ES-I3 (cell line): ENCODE data around the gene CYP3A4.
"Not testable (repeated sequence)": the region's sequence is repeated elsewhere in the genome, so short reads cannot be mapped to it uniquely, and the experiment has no call there.

ENCODE experiments used
- H3K36me3 ChIP-seq: 2 replicates; pipeline ENCODE4 v1.6.1; 2013; ENCODE audit warnings: mild to moderate bottlenecking, low read length, control low read depth, moderate library complexity; ENCODE audit not compliant: insufficient read depth
- H3K4me1 ChIP-seq: 2 replicates; pipeline ENCODE4 v1.6.1; 2013; ENCODE audit warnings: mild to moderate bottlenecking, control low read depth, low read length; ENCODE audit not compliant: insufficient read depth
- H3K9ac ChIP-seq: 2 replicates; pipeline ENCODE4 v1.6.1; 2013; ENCODE audit warnings: low read depth, mild to moderate bottlenecking, low read length, moderate library complexity
- H3K9me3 ChIP-seq: 2 replicates; pipeline ENCODE4 v1.6.1; 2013; ENCODE audit warnings: mild to moderate bottlenecking, low read length, moderate library complexity; ENCODE audit not compliant: control insufficient read depth, insufficient read depth

Gene CYP3A4

DNA sequence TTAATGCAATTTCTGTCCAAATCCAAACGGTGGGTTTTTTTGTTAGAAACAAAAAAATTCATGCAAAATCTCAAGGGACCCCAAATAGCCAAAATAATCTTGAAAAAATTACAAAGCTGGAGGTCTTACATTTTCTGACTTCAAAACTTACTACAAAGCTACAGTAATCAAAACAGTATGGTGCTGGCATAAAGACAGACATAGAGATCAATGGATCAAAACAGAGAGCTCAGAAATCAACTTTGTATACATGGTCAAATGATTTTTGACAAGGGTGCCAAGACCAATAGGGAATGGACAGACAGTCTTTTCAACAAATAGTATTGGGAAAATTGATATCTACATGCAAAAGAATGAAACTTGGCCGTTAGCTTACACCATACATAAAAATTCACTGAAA is 21.7 kb upstream of the CYP3A4 start:
- Histone ChIP-seq H3K9ac (no peak overlapping the region), H3K36me3 (no peaks in the 10 kb centered on the region), H3K4me1 (no peaks in the 10 kb centered on the region), H3K9me3 (peaks cover 14% of the 10 kb centered on the region)

DNA sequence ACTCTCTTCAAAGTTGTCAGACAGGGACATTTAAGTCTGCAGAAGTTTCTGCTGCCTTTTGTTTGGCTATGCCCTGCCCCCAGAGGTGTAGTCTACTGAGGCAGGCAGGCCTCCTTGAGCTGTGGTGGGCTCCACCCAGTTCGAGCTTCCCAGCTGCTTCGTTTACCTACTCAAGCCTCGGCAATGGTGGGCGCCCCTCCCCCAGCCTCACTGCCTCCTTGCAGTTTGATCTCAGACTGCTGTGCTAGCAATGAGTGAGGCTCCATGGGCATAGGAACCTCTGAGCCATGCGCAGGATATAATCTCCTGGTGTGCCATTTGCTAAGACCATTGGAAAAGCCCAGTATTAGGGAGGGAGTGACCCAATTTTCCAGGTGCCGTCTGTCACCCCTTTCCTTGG is 19.1 kb upstream of the CYP3A4 start:
- peaks cover 14% of the 10 kb centered on the region for H3K9me3 ChIP-seq
- not testable (repeated sequence) for H3K36me3 ChIP-seq, H3K4me1 ChIP-seq

DNA sequence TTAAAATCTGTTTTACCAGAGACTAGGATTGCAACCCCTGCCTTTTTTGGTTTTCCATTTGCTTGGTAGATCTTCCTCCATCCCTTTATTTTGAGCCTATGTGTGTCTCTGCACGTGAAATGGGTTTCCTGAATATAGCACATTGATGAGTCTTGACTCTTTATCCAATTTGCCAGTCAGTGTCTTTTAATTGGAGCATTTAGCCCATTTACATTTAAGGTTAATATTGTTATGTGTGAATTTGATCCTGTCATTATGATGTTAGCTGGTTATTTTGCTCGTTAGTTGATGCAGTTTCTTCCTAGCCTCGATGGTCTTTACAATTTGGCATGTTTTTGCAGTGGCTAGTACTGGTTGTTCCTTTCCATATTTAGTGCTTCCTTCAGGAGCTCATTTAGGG is 17.4 kb upstream of the CYP3A4 start:
- not testable (repeated sequence) for H3K9me3 ChIP-seq, H3K9ac ChIP-seq, H3K4me1 ChIP-seq, H3K36me3 ChIP-seq

More for the DNA sequence above, 19.1 kb upstream of the CYP3A4 start:
- not testable (repeated sequence) for H3K9ac ChIP-seq

DNA sequence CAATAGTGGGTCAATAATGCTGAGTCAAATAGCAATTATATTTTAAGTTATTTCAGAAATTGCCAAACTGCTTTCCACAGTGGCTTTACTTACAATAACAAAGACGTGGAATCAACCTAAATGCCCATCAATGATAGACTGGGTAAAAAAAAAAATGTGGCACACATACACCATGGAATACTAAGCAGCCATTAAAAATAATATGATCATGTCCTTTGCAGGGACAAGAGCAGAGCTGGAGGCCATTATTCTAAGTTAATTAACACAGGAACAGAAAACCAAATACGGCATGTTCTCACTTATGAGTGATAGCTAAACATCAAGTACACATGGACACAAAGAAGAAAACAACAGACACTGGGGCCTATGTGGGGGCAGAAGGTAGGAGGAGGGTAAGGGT is 15.0 kb upstream of the CYP3A4 start:
- Histone ChIP-seq H3K36me3 (no peaks in the 10 kb centered on the region), H3K9ac (no peak overlapping the region), H3K9me3 (peaks cover 6% of the 10 kb centered on the region; the same call in 1 of the 2 replicates), H3K4me1 (no peaks in the 10 kb centered on the region)

DNA sequence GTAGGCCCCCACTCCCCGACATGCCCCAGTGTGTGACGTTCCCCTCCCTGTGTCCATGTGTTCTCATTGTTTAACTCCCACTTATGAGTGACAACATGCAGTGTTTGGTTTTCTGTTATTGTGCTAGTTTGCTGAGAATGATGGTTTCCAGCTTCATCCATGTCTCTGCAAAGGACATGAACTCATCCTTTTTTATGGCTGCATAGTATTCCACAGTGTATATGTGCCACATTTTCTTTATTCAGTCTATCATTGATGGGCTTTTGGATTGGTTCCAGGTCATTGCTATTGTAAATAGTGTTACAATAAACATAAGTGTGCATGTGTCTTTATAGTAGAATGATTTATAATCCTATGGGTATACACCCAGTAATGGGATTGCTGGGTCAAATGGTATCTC is 11.9 kb upstream of the CYP3A4 start:
- not testable (repeated sequence) for H3K4me1 ChIP-seq

DNA sequence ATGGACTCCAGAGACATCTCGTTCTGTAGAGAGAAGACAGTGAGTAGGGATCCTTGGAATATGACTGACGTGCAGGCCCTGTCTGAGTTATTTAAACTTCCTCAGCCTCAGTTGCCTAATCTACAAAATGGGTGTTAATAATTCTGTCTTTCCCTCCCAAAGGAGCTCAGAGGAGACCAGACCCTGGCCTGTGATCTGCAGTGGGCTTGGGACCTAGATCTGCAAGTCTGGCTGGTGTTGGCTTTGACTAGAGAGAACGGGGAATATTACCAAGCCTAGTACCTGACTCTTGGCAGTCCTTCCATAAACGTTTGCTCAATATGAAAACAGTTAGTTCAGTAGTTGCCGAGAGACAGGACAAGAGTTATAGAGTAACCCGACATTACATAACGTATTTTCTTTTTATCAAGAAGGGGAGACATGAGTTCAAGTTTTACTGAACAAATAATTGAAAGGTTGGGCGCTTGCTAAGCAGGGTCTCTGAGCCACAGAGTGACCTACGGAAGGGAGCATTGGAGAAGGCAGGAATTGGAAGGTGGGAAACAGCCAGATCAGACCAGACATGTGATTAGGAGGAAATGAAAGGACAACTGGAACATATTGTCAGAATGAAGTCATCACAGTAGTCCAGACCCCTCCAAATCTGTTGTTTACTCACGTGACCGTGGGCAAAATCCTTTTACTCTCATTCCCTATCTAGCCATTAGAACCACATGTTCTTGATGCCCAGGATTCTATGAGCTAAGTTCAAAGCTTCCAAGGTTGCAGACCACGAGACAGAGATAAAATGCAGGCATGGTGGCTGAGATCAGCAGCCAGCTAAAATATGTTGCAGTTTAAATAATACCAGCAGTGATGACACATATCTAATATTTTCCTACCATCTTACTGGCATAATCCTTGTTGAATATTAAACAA is 10.9 kb upstream of the CYP3A4 start:
- no peaks in the 10 kb centered on the region for H3K36me3 ChIP-seq
- H3K9ac ChIP-seq = no peak overlapping the region
- H3K4me1 ChIP-seq = no peaks in the 10 kb centered on the region
- no peaks in the 10 kb centered on the region for H3K9me3 ChIP-seq

More for the DNA sequence above, 11.9 kb upstream of the CYP3A4 start:
- H3K9me3 ChIP-seq, H3K36me3 ChIP-seq, H3K9ac ChIP-seq: not testable (repeated sequence)

DNA sequence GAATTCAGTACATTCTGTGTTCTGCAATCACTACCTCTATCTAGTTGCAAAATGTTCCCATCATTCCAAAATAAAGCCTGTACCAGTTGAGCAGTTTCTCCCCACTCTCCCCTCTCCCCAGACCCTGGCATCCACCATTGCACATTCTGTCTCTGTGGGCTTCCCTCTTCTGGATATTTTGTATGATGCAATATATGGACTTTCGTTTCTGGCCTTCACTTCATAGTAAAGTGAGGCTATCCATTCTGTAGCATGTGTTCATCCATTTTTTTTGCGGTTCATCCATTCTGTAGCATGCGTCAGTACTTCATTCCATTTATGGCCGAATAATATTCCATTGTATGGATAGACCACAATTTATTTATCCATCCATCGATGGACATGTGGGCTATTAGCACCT is 9.5 kb upstream of the CYP3A4 start:
- Histone ChIP-seq H3K4me1 (no peaks in the 10 kb centered on the region), H3K9ac (no peak overlapping the region), H3K36me3 (no peaks in the 10 kb centered on the region), H3K9me3 (no peaks in the 10 kb centered on the region)

DNA sequence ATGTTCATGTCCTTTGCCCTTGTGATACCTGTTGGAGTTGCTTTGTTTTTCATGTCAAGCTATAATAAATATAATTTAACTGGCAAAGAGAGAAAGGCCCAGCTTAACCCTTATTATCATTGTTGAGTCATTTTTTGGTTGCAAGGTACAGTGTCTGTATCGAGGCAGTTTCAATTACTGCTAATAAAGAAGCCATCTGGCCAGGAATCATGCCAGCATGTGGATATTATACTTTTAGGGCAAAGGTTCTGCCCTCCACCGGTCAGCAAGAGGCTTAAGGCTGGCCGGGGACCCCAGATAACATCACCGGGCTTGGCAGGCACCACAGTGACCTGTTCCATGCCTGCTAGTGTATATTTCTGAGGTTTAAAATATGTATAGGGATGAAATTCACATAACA is 9.0 kb upstream of the CYP3A4 start:
- Histone ChIP-seq H3K9me3 (no peaks in the 10 kb centered on the region), H3K36me3 (no peaks in the 10 kb centered on the region), H3K9ac (no peak overlapping the region), H3K4me1 (no peaks in the 10 kb centered on the region)

DNA sequence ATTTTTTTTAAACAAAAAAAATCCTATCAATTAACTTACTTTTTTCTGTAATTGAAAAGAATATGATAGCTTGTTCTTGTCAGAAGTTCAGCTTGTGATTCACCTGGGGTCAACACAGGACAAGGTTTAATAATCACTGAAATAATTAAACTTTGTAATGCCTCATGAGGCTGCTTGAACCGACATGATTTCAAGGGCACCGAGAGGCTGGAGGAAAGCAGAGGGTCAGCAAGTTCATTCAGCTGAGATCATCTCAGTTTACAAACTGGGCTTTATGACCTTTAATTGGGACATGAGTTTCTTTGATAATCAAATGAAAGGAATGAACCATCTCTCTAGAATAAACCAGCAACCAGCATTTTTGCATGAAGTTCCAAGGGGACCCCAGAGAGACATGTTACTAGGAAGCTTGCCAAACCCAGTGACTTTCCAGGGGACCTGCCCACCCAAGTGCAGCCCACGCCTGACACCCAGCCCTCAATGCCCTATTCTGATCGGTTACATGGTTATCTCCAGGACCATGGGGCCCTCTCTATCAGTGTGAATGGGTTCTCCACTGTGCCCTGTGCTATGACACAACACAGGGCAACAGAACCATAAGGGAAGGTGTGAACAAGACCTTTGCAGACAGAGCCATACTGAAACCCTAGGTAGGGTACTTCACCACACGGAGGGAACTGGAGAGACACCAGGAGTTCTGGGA is 7.8 kb upstream of the CYP3A4 start:
- Histone ChIP-seq H3K36me3 (no peaks in the 10 kb centered on the region), H3K9ac (no peak overlapping the region), H3K9me3 (no peaks in the 10 kb centered on the region), H3K4me1 (no peaks in the 10 kb centered on the region)

DNA sequence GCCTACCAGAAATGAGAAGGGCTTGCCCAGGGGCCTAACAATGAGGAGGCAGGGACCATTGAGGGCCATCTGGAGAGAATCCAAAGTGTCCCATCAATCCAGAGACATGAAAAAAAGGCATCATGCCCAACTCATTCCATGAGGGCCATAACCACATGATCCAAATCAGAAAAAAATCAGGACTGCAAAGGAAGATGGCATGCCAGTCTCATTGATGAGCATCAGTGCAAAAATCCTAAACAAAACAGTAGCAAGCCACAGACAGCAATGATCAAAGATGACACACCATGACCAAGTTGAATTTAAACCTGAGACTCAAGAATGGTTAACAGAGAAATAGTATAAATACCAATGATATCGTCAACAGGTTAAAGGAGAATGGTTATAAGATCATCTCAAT is 7.0 kb upstream of the CYP3A4 start:
- Histone ChIP-seq H3K9ac (no peak overlapping the region), H3K4me1 (no peaks in the 10 kb centered on the region), H3K36me3 (no peaks in the 10 kb centered on the region), H3K9me3 (no peaks in the 10 kb centered on the region)

DNA sequence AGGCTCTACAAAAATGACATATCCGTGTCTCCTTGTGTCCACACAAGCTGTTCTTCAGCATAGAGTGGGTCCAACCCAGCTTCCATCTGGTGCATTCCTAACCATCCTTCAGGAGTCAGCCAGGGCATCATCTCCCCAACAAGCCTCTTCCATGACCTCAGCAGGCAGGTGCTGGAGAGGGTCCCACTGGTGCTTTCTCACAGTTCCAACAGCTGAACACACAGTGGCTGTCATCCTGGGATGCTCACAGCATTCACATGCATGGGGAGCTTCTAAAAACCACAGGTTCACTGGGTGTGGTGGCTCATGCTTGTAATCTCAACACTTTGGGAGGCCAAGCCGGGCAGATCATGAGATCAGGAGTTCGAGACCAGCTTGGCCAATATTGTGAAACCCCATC is 6.4 kb upstream of the CYP3A4 start:
- no peak overlapping the region for H3K9ac ChIP-seq
- H3K9me3 ChIP-seq = no peaks in the 10 kb centered on the region
- no peaks in the 10 kb centered on the region for H3K36me3 ChIP-seq
- H3K4me1 ChIP-seq = no peaks in the 10 kb centered on the region

DNA sequence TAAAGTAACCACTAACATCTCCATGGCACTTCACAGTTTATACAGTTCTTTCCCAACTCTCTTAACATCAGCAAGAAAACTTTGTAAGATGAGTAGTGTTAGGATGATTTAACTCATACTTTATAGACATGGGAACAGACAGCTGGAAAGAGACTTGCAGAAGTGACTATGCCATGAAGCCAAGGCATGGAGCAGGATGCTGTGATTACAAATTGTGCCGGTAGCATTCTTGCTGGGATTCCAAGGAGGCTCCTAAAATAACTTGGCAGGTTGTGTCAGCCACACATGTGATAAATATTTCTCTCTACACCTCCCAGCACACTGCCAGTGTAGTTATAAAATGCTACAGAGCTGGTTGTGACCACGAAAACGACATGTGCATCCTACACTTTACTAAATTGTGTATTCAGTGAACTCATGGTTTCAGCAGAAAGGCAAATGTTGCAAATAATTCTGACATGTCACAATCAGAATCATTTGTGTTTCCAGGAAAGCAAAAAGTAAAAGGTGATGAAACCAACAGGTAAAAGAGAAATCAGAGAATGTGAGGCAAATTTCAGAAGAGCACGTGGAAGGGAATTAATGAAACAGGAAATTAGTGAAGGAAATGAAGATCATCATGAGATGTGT is 5.6 kb upstream of the CYP3A4 start:
- H3K4me1 ChIP-seq = no peaks in the 10 kb centered on the region
- no peak overlapping the region for H3K9ac ChIP-seq
- no peaks in the 10 kb centered on the region for H3K9me3 ChIP-seq
- H3K36me3 ChIP-seq = no peaks in the 10 kb centered on the region

DNA sequence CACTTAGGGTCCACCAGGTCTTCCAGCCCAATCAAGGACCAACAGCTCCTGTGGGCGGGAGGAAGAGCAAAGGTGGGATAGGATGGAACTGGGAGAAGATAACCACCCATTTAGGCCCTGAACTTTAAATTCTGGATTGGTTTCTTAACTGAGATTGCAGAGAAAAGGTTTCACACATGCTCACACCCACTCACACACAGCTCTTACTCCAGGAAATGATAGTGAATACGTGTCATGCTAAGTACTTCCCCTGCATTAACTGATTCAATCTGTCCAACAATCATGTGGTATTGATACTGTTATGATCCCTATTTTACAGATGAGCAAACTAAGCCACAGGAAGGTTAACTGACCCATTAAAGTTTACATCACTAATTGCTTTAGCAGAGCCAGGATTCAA is 4.6 kb upstream of the CYP3A4 start:
- H3K9ac ChIP-seq = no peak overlapping the region
- no peaks in the 10 kb centered on the region for H3K36me3 ChIP-seq
- no peaks in the 10 kb centered on the region for H3K4me1 ChIP-seq
- H3K9me3 ChIP-seq = no peaks in the 10 kb centered on the region

DNA sequence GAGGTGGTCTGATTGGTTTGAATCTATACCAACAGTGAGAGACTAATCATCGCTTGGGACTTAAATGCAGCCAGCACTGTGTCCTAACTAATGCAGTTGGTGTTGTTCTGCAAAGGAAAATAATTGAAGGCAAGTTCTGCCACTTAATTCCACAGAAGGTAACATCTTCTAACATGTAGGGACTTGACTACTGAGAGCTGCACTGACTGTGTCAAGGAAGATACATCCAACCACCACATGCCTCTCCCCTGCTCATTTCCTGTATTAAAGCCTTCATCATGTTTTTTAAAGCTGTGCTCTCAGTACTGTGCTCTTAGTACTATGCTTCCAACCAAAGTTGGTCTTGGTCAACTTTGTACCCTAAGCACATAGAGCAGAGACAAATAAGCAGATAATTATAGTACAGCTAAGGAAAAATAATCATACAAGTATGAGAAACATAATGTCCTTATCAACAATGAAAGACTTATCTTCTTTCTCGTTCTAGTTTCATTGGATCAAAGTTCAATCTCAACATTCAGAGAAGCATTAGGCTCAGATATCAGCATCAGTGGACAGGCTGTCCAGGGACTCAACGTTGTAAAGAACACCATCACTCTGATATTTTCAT is 2.8 kb upstream of the CYP3A4 start:
- H3K9me3 ChIP-seq = no peaks in the 10 kb centered on the region; the same call in 1 of the 2 replicates
- H3K4me1 ChIP-seq = no peaks in the 10 kb centered on the region
- H3K9ac ChIP-seq = no peak overlapping the region
- no peaks in the 10 kb centered on the region for H3K36me3 ChIP-seq
